CD14-positive monocyte (primary cell): ENCODE results near the gene RASGRP1. TPM values are rescaled to one million over a fixed set of nuclear protein-coding genes. Genes with fewer than 3 reads are reported as not detected.

Experiments
- DNase-seq, 3 donors: peaks; one replicate each; pipeline ENCODE4 v3.0.0-alpha.2; 2011 to 2022
- H2AFZ ChIP-seq: 2 replicates; pipeline ENCODE4 v1.6.0; 2012; ENCODE audit warnings: mild to moderate bottlenecking, low read depth, low read length, inconsistent platforms; ENCODE audit not compliant: insufficient read depth, poor library complexity, severe bottlenecking
- H3K27ac ChIP-seq, 2 donors: 1 replicate in 1 of 2; 2 replicates in 1 of 2; pipeline ENCODE4 v1.5.1; 2012 to 2013; ENCODE audit warnings: low read length in 2 of 2, control low read depth in 1 of 2, inconsistent platforms in 1 of 2, low read depth in 1 of 2, mild to moderate bottlenecking in 1 of 2
- H3K27me3 ChIP-seq, 2 donors: one replicate each; pipeline versions ENCODE4 v1.6.0 to v1.6.1; 2011 to 2013; ENCODE audit warnings: low read length in 2 of 2; ENCODE audit not compliant: control insufficient read depth in 2 of 2, insufficient read depth in 2 of 2
- H3K36me3 ChIP-seq, 2 donors: replicated peaks in 1 of 2; 1 replicate in 1 of 2; 2 replicates in 1 of 2; pipeline versions ENCODE4 v1.5.1 to v1.6.1; 2012 to 2013; ENCODE audit warnings: low read length in 2 of 2, control low read depth in 1 of 2, inconsistent platforms in 1 of 2, mild to moderate bottlenecking in 1 of 2; ENCODE audit not compliant: insufficient read depth in 2 of 2, control insufficient read depth in 1 of 2
- H3K4me1 ChIP-seq, 2 donors: 1 replicate in 1 of 2; 2 replicates in 1 of 2; pipeline versions ENCODE4 v1.5.1 to v1.6.1; 2012 to 2013; ENCODE audit warnings: low read length in 2 of 2, control low read depth in 1 of 2, inconsistent platforms in 1 of 2, mild to moderate bottlenecking in 1 of 2, moderate library complexity in 1 of 2; ENCODE audit not compliant: insufficient read depth in 2 of 2, control insufficient read depth in 1 of 2
- H3K4me2 ChIP-seq: replicated peaks from 2 replicates; pipeline ENCODE3; 2012; ENCODE audit warnings: low read length, moderate library complexity, mild to moderate bottlenecking; ENCODE audit not compliant: poor library complexity, severe bottlenecking; ENCODE audit errors: extremely low read depth
- H3K4me3 ChIP-seq, 3 experiments: fragments of 200-600 bp in 1 of 3; sonication (generic) in 1 of 3; replicated peaks in 1 of 3; 1 replicate in 2 of 3; 2 replicates in 1 of 3; pipeline ENCODE4 v1.5.1; 2011 to 2013; ENCODE audit warnings: low read length in 3 of 3, mild to moderate bottlenecking in 3 of 3, control low read depth in 2 of 3, low read depth in 2 of 3, inconsistent platforms in 1 of 3, moderate library complexity in 1 of 3
- H3K79me2 ChIP-seq: 2 replicates; pipeline ENCODE4 v1.6.0; 2012; ENCODE audit warnings: mild to moderate bottlenecking, control low read depth, inconsistent platforms, low read length, moderate library complexity; ENCODE audit not compliant: insufficient read depth
- H3K9ac ChIP-seq: 2 replicates; pipeline ENCODE4 v1.6.0; 2017; ENCODE audit warnings: low read length, mild to moderate bottlenecking; ENCODE audit not compliant: insufficient read depth, poor library complexity, severe bottlenecking
- H3K9me3 ChIP-seq, 2 donors: replicated peaks in 1 of 2; 1 replicate in 1 of 2; 2 replicates in 1 of 2; pipeline versions ENCODE4 v1.5.1 to v1.6.1; 2012 to 2013; ENCODE audit warnings: low read length in 2 of 2, control low read depth in 1 of 2; ENCODE audit not compliant: control insufficient read depth in 1 of 2, insufficient read depth in 1 of 2
- H4K20me1 ChIP-seq: 2 replicates; pipeline ENCODE4 v1.6.0; 2012; ENCODE audit warnings: mild to moderate bottlenecking, low read length, control low read depth, moderate library complexity; ENCODE audit not compliant: insufficient read depth
- H3K27ac Mint-ChIP-seq, 7 donors: one replicate each; pipeline ENCODE4 v1.8.0; 2020; ENCODE audit warnings: mild to moderate bottlenecking in 7 of 7, mixed read lengths in 7 of 7, moderate library complexity in 6 of 7, inconsistent platforms in 2 of 7
- H3K27me3 Mint-ChIP-seq, 3 donors: one replicate each; pipeline ENCODE4 v1.8.0; 2021 to 2022; ENCODE audit warnings: low read depth in 3 of 3, mild to moderate bottlenecking in 3 of 3, mixed read lengths in 3 of 3, moderate library complexity in 3 of 3, inconsistent platforms in 1 of 3
- H3K36me3 Mint-ChIP-seq, 2 donors: one replicate each; pipeline ENCODE4 v1.8.0; 2020; ENCODE audit warnings: mixed read lengths in 2 of 2, inconsistent platforms in 1 of 2, mild to moderate bottlenecking in 1 of 2
- H3K4me1 Mint-ChIP-seq: one replicate; pipeline ENCODE4 v1.8.0; 2020; ENCODE audit warnings: mild to moderate bottlenecking, mixed read lengths
- H3K4me3 Mint-ChIP-seq, 2 donors: one replicate each; pipeline ENCODE4 v1.8.0; 2020; ENCODE audit warnings: mild to moderate bottlenecking in 2 of 2, mixed read lengths in 2 of 2, moderate library complexity in 1 of 2
- H3K9me3 Mint-ChIP-seq, 7 donors: one replicate each; pipeline ENCODE4 v1.8.0; 2020 to 2022; ENCODE audit warnings: mixed read lengths in 7 of 7, mild to moderate bottlenecking in 6 of 7, moderate library complexity in 6 of 7, inconsistent platforms in 2 of 7
- WGBS: methylation state at CpG from one replicate; pipeline ENCODE4 v1.1.5; 2013; ENCODE audit warnings: missing lambda C conversion rate; ENCODE audit not compliant: insufficient coverage; 5-methylcytosine and 5-hydroxymethylcytosine counted together
- intact Hi-C, 2 donors: fragments of 100-400 bp; cut with micrococcal nuclease; formaldehyde crosslinking; loops; one replicate each; pipeline versions ENCODE4 v1.15.0 to v1.15.1; 2023
- polyA plus RNA-seq, 3 donors: library from polyadenylated mRNA; depleted of rRNA in 1 of 3; unstranded in 2 of 3; stranded (reverse) in 1 of 3; fragments of 300-500 nt in 2 of 3; fragments of >200 nt in 1 of 3; fragmentation: Illumina TruSeq in 2 of 3; gene quantifications; 1 replicate in 2 of 3; 2 replicates in 1 of 3; pipeline ENCODE4 v1.2.3, GENCODE V29; 2012 to 2021
- TF ChIP-seq, protein P1 (sequence below): fragments of 200-600 bp; IDR thresholded peaks from one replicate; pipeline ENCODE4 v1.8.0; 2022; ENCODE audit warnings: antibody characterized with exemption, mild to moderate bottlenecking

The RASGRP1 gene
- polyA plus RNA-seq, 3 donors, result 0.05 to 0.38 (median 0.13) TPM

GRCh38 chr15:38526158-38526557 is 38.5 kb downstream of the RASGRP1 start:
- no peaks in the 10 kb centered on the region for H3K4me1 Mint-ChIP-seq
- Histone ChIP-seq H3K9me3 (no peaks in the 10 kb centered on the region), H3K36me3 (no peaks in the 10 kb centered on the region), H3K4me1 (no peaks in the 10 kb centered on the region), H3K4me3 (no peak overlapping the region), H4K20me1 (no peaks in the 10 kb centered on the region), H3K27me3 (no peaks in the 10 kb centered on the region), H3K79me2 (no peaks in the 10 kb centered on the region), H2AFZ (no peak overlapping the region), H3K9ac (no peak overlapping the region), H3K27ac (no peak overlapping the region), H3K4me2 (no peak overlapping the region)
- H3K27ac Mint-ChIP-seq, result no peak overlapping the region
- intact Hi-C loops, result no loop called here
- peaks cover 0 to 5% (median 0%) of the 10 kb centered on the region in 7 donors for H3K9me3 Mint-ChIP-seq
- peaks cover 0 to 3% (median 0%) of the 10 kb centered on the region in 3 donors for H3K27me3 Mint-ChIP-seq
- 81% methylated on average over 2 of the region's 2 CpGs for WGBS
- no peak for DNase-seq
- H3K36me3 Mint-ChIP-seq, result no peaks in the 10 kb centered on the region
- H3K4me3 Mint-ChIP-seq, result no peak overlapping the region
- TF ChIP-seq, protein P1, sequence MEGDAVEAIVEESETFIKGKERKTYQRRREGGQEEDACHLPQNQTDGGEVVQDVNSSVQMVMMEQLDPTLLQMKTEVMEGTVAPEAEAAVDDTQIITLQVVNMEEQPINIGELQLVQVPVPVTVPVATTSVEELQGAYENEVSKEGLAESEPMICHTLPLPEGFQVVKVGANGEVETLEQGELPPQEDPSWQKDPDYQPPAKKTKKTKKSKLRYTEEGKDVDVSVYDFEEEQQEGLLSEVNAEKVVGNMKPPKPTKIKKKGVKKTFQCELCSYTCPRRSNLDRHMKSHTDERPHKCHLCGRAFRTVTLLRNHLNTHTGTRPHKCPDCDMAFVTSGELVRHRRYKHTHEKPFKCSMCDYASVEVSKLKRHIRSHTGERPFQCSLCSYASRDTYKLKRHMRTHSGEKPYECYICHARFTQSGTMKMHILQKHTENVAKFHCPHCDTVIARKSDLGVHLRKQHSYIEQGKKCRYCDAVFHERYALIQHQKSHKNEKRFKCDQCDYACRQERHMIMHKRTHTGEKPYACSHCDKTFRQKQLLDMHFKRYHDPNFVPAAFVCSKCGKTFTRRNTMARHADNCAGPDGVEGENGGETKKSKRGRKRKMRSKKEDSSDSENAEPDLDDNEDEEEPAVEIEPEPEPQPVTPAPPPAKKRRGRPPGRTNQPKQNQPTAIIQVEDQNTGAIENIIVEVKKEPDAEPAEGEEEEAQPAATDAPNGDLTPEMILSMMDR, result no peak

- Histone ChIP-seq H3K4me3 (no peak overlapping the region), H3K9me3 (no peaks in the 10 kb centered on the region), H3K27me3 (no peaks in the 10 kb centered on the region), H3K36me3 (no peaks in the 10 kb centered on the region), H3K4me2 (no peak overlapping the region), H3K79me2 (no peaks in the 10 kb centered on the region), H4K20me1 (no peaks in the 10 kb centered on the region), H3K9ac (no peak overlapping the region), H3K4me1 (no peaks in the 10 kb centered on the region), H3K27ac (no peak overlapping the region), H2AFZ (no peak overlapping the region)
- TF ChIP-seq, protein P1, result no peak
- Mint-ChIP-seq H3K27ac (peak overlapping the region in 1 of 7 donors; percentile 35), H3K9me3 (peaks cover 0 to 5% (median 0%) of the 10 kb centered on the region in 7 donors), H3K4me3 (no peak overlapping the region), H3K4me1 (no peaks in the 10 kb centered on the region), H3K27me3 (peaks cover 0 to 3% (median 0%) of the 10 kb centered on the region in 3 donors), H3K36me3 (no peaks in the 10 kb centered on the region)
- no peak for DNase-seq
- whole genome bisulfite sequencing, result 94% methylated on average over 5 of the region's 6 CpGs
- intact Hi-C loops, result no loop called here
Observed at GRCh38 chr15:38525489-38525888, 39.1 kb downstream of the RASGRP1 start.
